Measurements from ENCODE around the gene RASEF. TPM values are rescaled to one million over a fixed set of nuclear protein-coding genes. Genes with fewer than 3 reads are reported as not detected.
A peak's percentile ranks its signal among the peaks of the same experiment; 100 is the strongest.

Gene RASEF
- total and polyA plus RNA-seq, 4 donors: 0.74 to 3.3 (median 2.1) TPM

GRCh38 chr9:83061036-83061435 is 1.9 kb downstream of the RASEF start:
- H3K27me3 ChIP-seq (ENCODE audit: control insufficient read depth, insufficient read depth, low read length): peaks cover 43% of the 10 kb centered on the region
- peaks cover 15% of the 10 kb centered on the region for H3K4me1 ChIP-seq (ENCODE audit: control insufficient read depth, insufficient read depth, low read length)
- 56% methylated on average over 1 of the region's 2 CpGs for WGBS (ENCODE audit: insufficient coverage)
- no peak for DNase-seq (ENCODE audit: low read depth in 4 of 6, low spot score in 6 of 6)
- H3K4me3 ChIP-seq (ENCODE audit: low read depth, low read length): no peak overlapping the region
- H3K27ac ChIP-seq (ENCODE audit: low read depth, low read length): no peak overlapping the region
- H3K36me3 ChIP-seq (ENCODE audit: control insufficient read depth, insufficient read depth, low read length): no peaks in the 10 kb centered on the region
- H3K9me3 ChIP-seq (ENCODE audit: control insufficient read depth, insufficient read depth, low read length): no peaks in the 10 kb centered on the region

- peaks cover 43% of the 10 kb centered on the region for H3K27me3 ChIP-seq (ENCODE audit: control insufficient read depth, insufficient read depth, low read length)
These were observed 2.4 kb downstream of the RASEF start for GRCh38 chr9:83060556-83060955.

GRCh38 chr9:83059417-83059816 is 3.5 kb downstream of the RASEF start:
- WGBS (ENCODE audit: insufficient coverage): 80% methylated on average over 1 of the region's 1 CpG

More at GRCh38 chr9:83060556-83060955, 2.4 kb downstream of the RASEF start:
- Histone ChIP-seq H3K9me3 (ENCODE audit: control insufficient read depth, insufficient read depth, low read length) (no peaks in the 10 kb centered on the region), H3K36me3 (ENCODE audit: control insufficient read depth, insufficient read depth, low read length) (no peaks in the 10 kb centered on the region), H3K4me1 (ENCODE audit: control insufficient read depth, insufficient read depth, low read length) (peaks cover 15% of the 10 kb centered on the region), H3K4me3 (ENCODE audit: low read depth, low read length) (no peak overlapping the region), H3K27ac (ENCODE audit: low read depth, low read length) (no peak overlapping the region)
- WGBS (ENCODE audit: insufficient coverage): no CpG with 5 or more reads among the region's 3 CpGs
- DNase-seq (ENCODE audit: low read depth in 4 of 6, low spot score in 6 of 6): no peak

DNA sequence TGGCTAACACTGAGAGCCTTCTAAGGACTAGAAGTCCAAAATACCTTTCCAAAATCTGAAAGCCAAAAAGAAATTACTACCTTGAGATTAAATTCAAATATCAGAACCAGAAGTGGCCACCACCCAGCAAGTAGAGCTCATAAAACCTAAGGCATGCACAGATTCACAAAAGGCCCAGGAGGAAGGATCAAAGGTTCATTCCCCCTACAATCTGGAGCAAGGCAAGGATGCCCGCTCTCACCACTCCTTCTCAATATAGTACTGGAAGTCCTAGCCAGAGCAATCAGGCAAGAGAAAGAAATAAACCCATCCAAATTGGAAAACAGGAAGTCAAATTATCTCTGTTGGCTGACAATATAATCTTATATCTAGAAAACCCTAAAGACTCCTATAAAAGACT is 6.0 kb downstream of the RASEF start:
- no peaks in the 10 kb centered on the region for H3K9me3 ChIP-seq (ENCODE audit: control insufficient read depth, insufficient read depth, low read length)
- H3K27ac ChIP-seq (ENCODE audit: low read depth, low read length): no peak overlapping the region
- peaks cover 17% of the 10 kb centered on the region for H3K27me3 ChIP-seq (ENCODE audit: control insufficient read depth, insufficient read depth, low read length)
- H3K4me3 ChIP-seq (ENCODE audit: low read depth, low read length): no peak overlapping the region
- no peak for DNase-seq (ENCODE audit: low read depth in 4 of 6, low spot score in 6 of 6)
- H3K36me3 ChIP-seq (ENCODE audit: control insufficient read depth, insufficient read depth, low read length): no peaks in the 10 kb centered on the region
- no CpG with 5 or more reads among the region's 1 CpG for WGBS (ENCODE audit: insufficient coverage)
- H3K4me1 ChIP-seq (ENCODE audit: control insufficient read depth, insufficient read depth, low read length): peaks cover 2% of the 10 kb centered on the region

More at GRCh38 chr9:83059417-83059816, 3.5 kb downstream of the RASEF start:
- H3K27me3 ChIP-seq (ENCODE audit: control insufficient read depth, insufficient read depth, low read length): peaks cover 37% of the 10 kb centered on the region
- no peaks in the 10 kb centered on the region for H3K36me3 ChIP-seq (ENCODE audit: control insufficient read depth, insufficient read depth, low read length)
- peaks cover 15% of the 10 kb centered on the region for H3K4me1 ChIP-seq (ENCODE audit: control insufficient read depth, insufficient read depth, low read length)
- H3K9me3 ChIP-seq (ENCODE audit: control insufficient read depth, insufficient read depth, low read length): no peaks in the 10 kb centered on the region
- no peak overlapping the region for H3K27ac ChIP-seq (ENCODE audit: low read depth, low read length)
- H3K4me3 ChIP-seq (ENCODE audit: low read depth, low read length): no peak overlapping the region
- DNase-seq (ENCODE audit: low read depth in 4 of 6, low spot score in 6 of 6): no peak

DNA sequence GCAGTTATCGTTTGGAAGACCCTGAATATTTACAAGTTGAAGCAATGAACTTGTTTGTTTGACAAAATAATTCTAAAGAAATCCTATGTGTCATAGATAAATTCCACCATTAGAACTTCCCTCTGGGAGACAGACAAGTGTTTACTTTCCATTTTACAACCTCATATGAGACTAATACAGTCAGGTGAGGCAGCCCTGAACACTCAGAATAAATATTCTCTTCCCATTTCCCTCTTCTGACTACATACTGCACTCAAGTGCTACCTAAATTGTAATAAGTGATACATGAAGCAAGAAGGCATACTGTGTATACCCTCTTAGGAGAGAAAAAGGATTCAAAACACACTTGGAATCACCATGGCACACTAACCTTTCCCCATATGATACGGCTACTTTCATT is 6.8 kb downstream of the RASEF start:
- WGBS (ENCODE audit: insufficient coverage): no CpG with 5 or more reads among the region's 2 CpGs
- Histone ChIP-seq H3K4me3 (ENCODE audit: low read depth, low read length) (no peak overlapping the region), H3K36me3 (ENCODE audit: control insufficient read depth, insufficient read depth, low read length) (no peaks in the 10 kb centered on the region), H3K27me3 (ENCODE audit: control insufficient read depth, insufficient read depth, low read length) (peaks cover 10% of the 10 kb centered on the region), H3K27ac (ENCODE audit: low read depth, low read length) (no peak overlapping the region), H3K9me3 (ENCODE audit: control insufficient read depth, insufficient read depth, low read length) (no peaks in the 10 kb centered on the region), H3K4me1 (ENCODE audit: control insufficient read depth, insufficient read depth, low read length) (no peaks in the 10 kb centered on the region)
- no peak for DNase-seq (ENCODE audit: low read depth in 4 of 6, low spot score in 6 of 6)

DNA sequence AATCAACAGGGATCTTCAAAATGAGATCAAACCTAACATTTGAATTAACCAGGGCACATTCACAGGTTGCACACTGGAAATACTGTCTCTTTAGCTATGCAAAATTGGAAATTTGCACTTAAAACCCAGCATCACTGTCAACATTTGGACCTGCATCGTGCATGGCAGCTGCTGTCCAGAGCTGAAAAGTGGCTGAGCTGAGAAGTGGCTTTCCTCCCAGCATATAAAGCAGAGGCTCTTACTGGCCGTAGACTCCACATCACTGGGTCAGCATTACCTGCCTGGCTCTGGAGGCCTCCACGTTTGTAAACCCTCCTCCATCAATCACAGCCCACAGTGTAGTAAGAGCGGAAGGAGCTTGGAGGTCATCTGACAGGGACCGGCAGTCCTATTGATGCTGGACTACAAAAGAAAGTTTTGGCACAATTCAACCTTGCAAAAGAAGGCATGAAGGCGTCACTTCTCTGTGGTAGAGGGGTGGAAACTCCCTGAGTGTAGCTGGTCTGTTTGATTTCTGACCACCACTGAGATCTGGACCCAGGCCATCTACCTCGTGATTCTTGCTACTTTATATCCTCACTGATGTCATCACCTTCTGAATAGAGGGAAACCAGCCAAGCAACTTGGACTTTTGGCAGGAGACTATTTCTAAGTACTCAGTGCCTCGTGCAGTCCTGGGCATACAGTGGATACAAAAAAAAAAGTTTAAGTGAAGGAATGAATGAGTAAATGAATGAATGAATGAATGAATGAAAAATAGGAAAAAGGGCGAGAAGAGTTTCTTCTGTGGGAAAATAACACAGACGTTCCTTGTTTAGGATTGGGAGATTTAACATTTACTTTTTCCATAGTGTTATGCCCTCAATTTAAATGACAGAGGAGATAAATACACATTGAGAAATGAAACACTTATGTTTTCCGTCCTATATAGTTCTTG is 14.8 kb downstream of the RASEF start:
- WGBS (ENCODE audit: insufficient coverage): 27% methylated on average over 3 of the region's 11 CpGs
- Histone ChIP-seq H3K27ac (ENCODE audit: low read depth, low read length) (peak overlapping the region; percentile 27), H3K36me3 (ENCODE audit: control insufficient read depth, insufficient read depth, low read length) (no peaks in the 10 kb centered on the region), H3K4me1 (ENCODE audit: control insufficient read depth, insufficient read depth, low read length) (peaks cover 2% of the 10 kb centered on the region), H3K27me3 (ENCODE audit: control insufficient read depth, insufficient read depth, low read length) (no peaks in the 10 kb centered on the region), H3K4me3 (ENCODE audit: low read depth, low read length) (no peak overlapping the region), H3K9me3 (ENCODE audit: control insufficient read depth, insufficient read depth, low read length) (no peaks in the 10 kb centered on the region)
- peak in 3 of 6 donors; percentile 44 to 69 (median 66) for DNase-seq (ENCODE audit: low read depth in 4 of 6, low spot score in 6 of 6)

- no peak overlapping the region for H3K4me3 ChIP-seq (ENCODE audit: low read depth, low read length)
- 42% methylated on average over 6 of the region's 7 CpGs for WGBS (ENCODE audit: insufficient coverage)
- no peaks in the 10 kb centered on the region for H3K27me3 ChIP-seq (ENCODE audit: control insufficient read depth, insufficient read depth, low read length)
- no peaks in the 10 kb centered on the region for H3K36me3 ChIP-seq (ENCODE audit: control insufficient read depth, insufficient read depth, low read length)
- peak overlapping the region; percentile 42 for H3K27ac ChIP-seq (ENCODE audit: low read depth, low read length)
- peaks cover 2% of the 10 kb centered on the region for H3K4me1 ChIP-seq (ENCODE audit: control insufficient read depth, insufficient read depth, low read length)
- peak in 2 of 6 donors; percentile 15 to 34 for DNase-seq (ENCODE audit: low read depth in 4 of 6, low spot score in 6 of 6)
- H3K9me3 ChIP-seq (ENCODE audit: control insufficient read depth, insufficient read depth, low read length): no peaks in the 10 kb centered on the region
These were observed 19.3 kb downstream of the RASEF start for GRCh38 chr9:83043597-83043996.

- no peaks in the 10 kb centered on the region for H3K4me1 ChIP-seq (ENCODE audit: control insufficient read depth, insufficient read depth, low read length)
- no peak overlapping the region for H3K4me3 ChIP-seq (ENCODE audit: low read depth, low read length)
- 67% methylated on average over 1 of the region's 1 CpG for WGBS (ENCODE audit: insufficient coverage)
- no peaks in the 10 kb centered on the region for H3K36me3 ChIP-seq (ENCODE audit: control insufficient read depth, insufficient read depth, low read length)
- no peaks in the 10 kb centered on the region for H3K9me3 ChIP-seq (ENCODE audit: control insufficient read depth, insufficient read depth, low read length)
- H3K27ac ChIP-seq (ENCODE audit: low read depth, low read length): no peak overlapping the region
- H3K27me3 ChIP-seq (ENCODE audit: control insufficient read depth, insufficient read depth, low read length): no peaks in the 10 kb centered on the region
- DNase-seq (ENCODE audit: low read depth in 4 of 6, low spot score in 6 of 6): no peak
These were observed 21.2 kb downstream of the RASEF start for GRCh38 chr9:83041771-83042170.

- Histone ChIP-seq H3K27ac (ENCODE audit: low read depth, low read length) (no peak overlapping the region), H3K4me1 (ENCODE audit: control insufficient read depth, insufficient read depth, low read length) (no peaks in the 10 kb centered on the region), H3K36me3 (ENCODE audit: control insufficient read depth, insufficient read depth, low read length) (no peaks in the 10 kb centered on the region), H3K4me3 (ENCODE audit: low read depth, low read length) (no peak overlapping the region), H3K9me3 (ENCODE audit: control insufficient read depth, insufficient read depth, low read length) (no peaks in the 10 kb centered on the region), H3K27me3 (ENCODE audit: control insufficient read depth, insufficient read depth, low read length) (no peaks in the 10 kb centered on the region)
- no peak for DNase-seq (ENCODE audit: low read depth in 4 of 6, low spot score in 6 of 6)
- WGBS (ENCODE audit: insufficient coverage): 94% methylated on average over 4 of the region's 5 CpGs
These were observed 23.6 kb downstream of the RASEF start for GRCh38 chr9:83039303-83039702.

- no peak for DNase-seq (ENCODE audit: low read depth in 4 of 6, low spot score in 6 of 6)
- Histone ChIP-seq H3K27ac (ENCODE audit: low read depth, low read length) (no peak overlapping the region), H3K4me3 (ENCODE audit: low read depth, low read length) (no peak overlapping the region), H3K27me3 (ENCODE audit: control insufficient read depth, insufficient read depth, low read length) (no peaks in the 10 kb centered on the region), H3K4me1 (ENCODE audit: control insufficient read depth, insufficient read depth, low read length) (no peaks in the 10 kb centered on the region), H3K9me3 (ENCODE audit: control insufficient read depth, insufficient read depth, low read length) (no peaks in the 10 kb centered on the region), H3K36me3 (ENCODE audit: control insufficient read depth, insufficient read depth, low read length) (no peaks in the 10 kb centered on the region)
- WGBS (ENCODE audit: insufficient coverage): 78% methylated on average over 2 of the region's 2 CpGs
These were observed 26.9 kb downstream of the RASEF start for GRCh38 chr9:83036043-83036442.

Measured in spinal cord (tissue), 10 donors.